ENCODE measurements around the gene SURF1.

Gene SURF1

GRCh38 chr9:133333011-133333410 is 23.3 kb downstream of the SURF1 start:
- no peaks in the 10 kb centered on the region for H4K20me1 ChIP-seq (ENCODE audit: low read depth, low read length)
- no peak overlapping the region for H3K27ac ChIP-seq (ENCODE audit: low read depth, low read length)
- TF ChIP-seq EZH2phosphoT487 (conservative IDR thresholded peaks at IDR 0.05; ENCODE audit: low read length) (no peak), CTCF (IDR thresholded peaks at IDR 0.05; ENCODE audit: insufficient read depth, low read length, poor library complexity, severe bottlenecking) (no peak)
- H3K4me3 ChIP-seq (ENCODE audit: insufficient read depth, low read length, poor library complexity, severe bottlenecking), result no peak overlapping the region
- no peaks in the 10 kb centered on the region for H3K9me3 ChIP-seq (ENCODE audit: insufficient read depth, low read length)
- no peaks in the 10 kb centered on the region for H3K9me2 ChIP-seq (replicated peaks; ENCODE audit: insufficient read depth, low read length)
- H3K79me2 ChIP-seq (ENCODE audit: insufficient read depth, low read length), result peaks cover 17% of the 10 kb centered on the region
- peaks cover 23% of the 10 kb centered on the region for H3F3A ChIP-seq (ENCODE audit: insufficient read depth)
- H3K4me2 ChIP-seq (ENCODE audit: low read depth, low read length, poor library complexity, severe bottlenecking), result no peak overlapping the region
- no peaks in the 10 kb centered on the region for H3K27me3 ChIP-seq (ENCODE audit: low read length)
- no peak overlapping the region for H3K9ac ChIP-seq (ENCODE audit: low read length)
- H2AFZ ChIP-seq (ENCODE audit: low read depth, low read length, severe bottlenecking), result no peak overlapping the region
- H3K36me3 ChIP-seq (ENCODE audit: low read length), result no peaks in the 10 kb centered on the region

GRCh38 chr9:133332381-133332730 is 23.9 kb downstream of the SURF1 start:
- peaks cover 17% of the 10 kb centered on the region for H3K79me2 ChIP-seq (ENCODE audit: insufficient read depth, low read length)
- no peaks in the 10 kb centered on the region for H4K20me1 ChIP-seq (ENCODE audit: low read depth, low read length)
- H3K36me3 ChIP-seq (ENCODE audit: low read length), result no peaks in the 10 kb centered on the region
- H3F3A ChIP-seq (ENCODE audit: insufficient read depth), result peaks cover 18% of the 10 kb centered on the region
- H3K9ac ChIP-seq (ENCODE audit: low read length), result no peak overlapping the region
- no peak overlapping the region for H3K4me2 ChIP-seq (ENCODE audit: low read depth, low read length, poor library complexity, severe bottlenecking)
- no peak for TF ChIP-seq EZH2phosphoT487 (conservative IDR thresholded peaks at IDR 0.05; ENCODE audit: low read length)
- no peaks in the 10 kb centered on the region for H3K27me3 ChIP-seq (ENCODE audit: low read length)
- no peak overlapping the region for H3K27ac ChIP-seq (ENCODE audit: low read depth, low read length)
- no peak overlapping the region for H2AFZ ChIP-seq (ENCODE audit: low read depth, low read length, severe bottlenecking)
- no peaks in the 10 kb centered on the region for H3K9me2 ChIP-seq (replicated peaks; ENCODE audit: insufficient read depth, low read length)
- H3K9me3 ChIP-seq (ENCODE audit: insufficient read depth, low read length), result no peaks in the 10 kb centered on the region
- H3K4me3 ChIP-seq (ENCODE audit: insufficient read depth, low read length, poor library complexity, severe bottlenecking), result no peak overlapping the region

GRCh38 chr9:133331641-133332380 is 24.5 kb downstream of the SURF1 start:
- Histone ChIP-seq H3K4me3 (ENCODE audit: insufficient read depth, low read length, poor library complexity, severe bottlenecking) (no peak overlapping the region), H3K27me3 (ENCODE audit: low read length) (no peaks in the 10 kb centered on the region), H3K9ac (ENCODE audit: low read length) (no peak overlapping the region), H2AFZ (ENCODE audit: low read depth, low read length, severe bottlenecking) (no peak overlapping the region), H3K9me3 (ENCODE audit: insufficient read depth, low read length) (no peaks in the 10 kb centered on the region), H4K20me1 (ENCODE audit: low read depth, low read length) (no peaks in the 10 kb centered on the region), H3K4me2 (ENCODE audit: low read depth, low read length, poor library complexity, severe bottlenecking) (no peak overlapping the region), H3K36me3 (ENCODE audit: low read length) (no peaks in the 10 kb centered on the region), H3K9me2 (replicated peaks; ENCODE audit: insufficient read depth, low read length) (no peaks in the 10 kb centered on the region), H3K27ac (ENCODE audit: low read depth, low read length) (no peak overlapping the region), H3F3A (ENCODE audit: insufficient read depth) (peaks cover 14% of the 10 kb centered on the region), H3K79me2 (ENCODE audit: insufficient read depth, low read length) (peaks cover 17% of the 10 kb centered on the region)
- no peak for TF ChIP-seq CTCF (IDR thresholded peaks at IDR 0.05; ENCODE audit: insufficient read depth, low read length, poor library complexity, severe bottlenecking)

GRCh38 chr9:133331221-133331620 is 25.1 kb downstream of the SURF1 start:
- Histone ChIP-seq H3K9me2 (replicated peaks; ENCODE audit: insufficient read depth, low read length) (no peaks in the 10 kb centered on the region), H3F3A (ENCODE audit: insufficient read depth) (peaks cover 14% of the 10 kb centered on the region), H3K79me2 (ENCODE audit: insufficient read depth, low read length) (peaks cover 17% of the 10 kb centered on the region), H2AFZ (ENCODE audit: low read depth, low read length, severe bottlenecking) (no peak overlapping the region), H3K9me3 (ENCODE audit: insufficient read depth, low read length) (no peaks in the 10 kb centered on the region), H3K27ac (ENCODE audit: low read depth, low read length) (no peak overlapping the region), H4K20me1 (ENCODE audit: low read depth, low read length) (no peaks in the 10 kb centered on the region), H3K4me3 (ENCODE audit: insufficient read depth, low read length, poor library complexity, severe bottlenecking) (no peak overlapping the region), H3K36me3 (ENCODE audit: low read length) (no peaks in the 10 kb centered on the region), H3K9ac (ENCODE audit: low read length) (no peak overlapping the region), H3K27me3 (ENCODE audit: low read length) (no peaks in the 10 kb centered on the region), H3K4me2 (ENCODE audit: low read depth, low read length, poor library complexity, severe bottlenecking) (no peak overlapping the region)
- TF ChIP-seq CTCF (IDR thresholded peaks at IDR 0.05; ENCODE audit: insufficient read depth, low read length, poor library complexity, severe bottlenecking) (no peak), EZH2phosphoT487 (conservative IDR thresholded peaks at IDR 0.05; ENCODE audit: low read length) (no peak)
